K562 (cell line): ENCODE data around the gene GMEB2. TPM values are rescaled to one million over a fixed set of nuclear protein-coding genes. Genes with fewer than 3 reads are reported as not detected.

ENCODE experiments used
- ATAC-seq: fragments of 200-7000 bp; cut with Tn5 transposase; 3 replicates; pipeline ENCODE4 v1.9.1; 2020; ENCODE audit warnings: moderate library complexity
- BruUV-seq: library from RNA; stranded (reverse); fragments of 400-500 nt; replicated peaks from 2 replicates; lab custom pipeline; 2021; lab: Mats Ljungman, UMichigan
- CTCF ChIA-PET: fragments of 300-600 bp; formaldehyde crosslinking; extraction: SDS; loops from one replicate; lab custom pipeline; 2021; ENCODE audit warnings: low intra/inter-chr PET ratio; lab: Yijun Ruan, JAX
- POLR2A ChIA-PET: fragments of 300-600, 350-650 bp; sonication (Branson Sonifier 250); formaldehyde crosslinking; extraction: SDS; loops from one replicate; lab custom pipeline; 2021; ENCODE audit warnings: antibody characterized with exemption, inconsistent platforms; lab: Yijun Ruan, JAX
- DNase-seq, 4 experiments: peaks; one replicate each; pipeline versions ENCODE4 v3.0.0 to v3.0.0-alpha.2; 2011 to 2018; ENCODE audit warnings: low spot score in 3 of 4, mixed read lengths in 3 of 4; ENCODE audit errors: extremely low read depth in 1 of 4
- FAIRE-seq: peaks from 2 replicates; lab custom pipeline; 2011; peaks lifted over from hg19 to GRCh38; lab: Jason Lieb, UNC
- H2AFZ ChIP-seq: 2 replicates; pipeline ENCODE4 v1.6.0; 2011; ENCODE audit warnings: low read depth, low read length, control low read depth, inconsistent platforms
- H3K27ac ChIP-seq: fragments of 200-600 bp; 3 replicates; pipeline ENCODE4 v1.8.0; 2011; ENCODE audit warnings: low read depth, mild to moderate bottlenecking, control low read depth, inconsistent platforms, low read length, moderate library complexity, mixed read lengths; ENCODE audit errors: extremely low read depth
- H3K27me3 ChIP-seq, 2 experiments: fragments of 300-600 bp in 1 of 2; 2 replicates in 1 of 2; 3 replicates in 1 of 2; pipeline versions ENCODE4 v1.6.0 to v1.8.0; 2011; ENCODE audit warnings: inconsistent platforms in 2 of 2, low read length in 2 of 2, mild to moderate bottlenecking in 1 of 2, mixed read lengths in 1 of 2, moderate library complexity in 1 of 2; ENCODE audit not compliant: control insufficient read depth in 2 of 2, insufficient read depth in 2 of 2
- H3K36me3 ChIP-seq: fragments of 300-600 bp; 3 replicates; pipeline ENCODE4 v1.8.0; 2011; ENCODE audit warnings: mild to moderate bottlenecking, low read length, inconsistent platforms; ENCODE audit not compliant: control insufficient read depth, insufficient read depth
- H3K4me1 ChIP-seq, 2 experiments: fragments of 200-600 bp in 1 of 2; replicated peaks in 1 of 2; 2 replicates in 1 of 2; 3 replicates in 1 of 2; pipeline versions ENCODE4 v1.5.1 to v1.8.0; 2011; ENCODE audit warnings: inconsistent platforms in 2 of 2, low read length in 2 of 2, mild to moderate bottlenecking in 1 of 2, mixed read lengths in 1 of 2, moderate library complexity in 1 of 2; ENCODE audit not compliant: control insufficient read depth in 2 of 2, insufficient read depth in 2 of 2
- H3K4me2 ChIP-seq: 2 replicates; pipeline ENCODE4 v1.6.1; 2011; ENCODE audit warnings: low read length, control low read depth, inconsistent platforms, mixed read lengths; ENCODE audit not compliant: insufficient read depth
- H3K4me3 ChIP-seq: fragments of 200-600 bp; sonication (generic), shearing (Covaris generic); 2 replicates; pipeline ENCODE4 v1.5.1; 2016; ENCODE audit warnings: control low read depth, inconsistent platforms
- H3K79me2 ChIP-seq: fragments of 200-600 bp; 3 replicates; pipeline ENCODE4 v1.8.0; 2011; ENCODE audit warnings: low read length, inconsistent platforms; ENCODE audit not compliant: control insufficient read depth, insufficient read depth
- H3K9ac ChIP-seq, 2 experiments: 2 replicates each; pipeline versions ENCODE4 v1.6.0 to v1.6.1; 2011; ENCODE audit warnings: low read depth in 2 of 2, low read length in 2 of 2, control low read depth in 1 of 2, inconsistent platforms in 1 of 2, mild to moderate bottlenecking in 1 of 2, mixed read lengths in 1 of 2; ENCODE audit not compliant: insufficient read depth in 1 of 2
- H3K9me1 ChIP-seq: one replicate; pipeline ENCODE4 v1.6.0; 2011; ENCODE audit warnings: inconsistent platforms, mild to moderate bottlenecking, low read length, moderate library complexity; ENCODE audit not compliant: control insufficient read depth, insufficient read depth
- H3K9me3 ChIP-seq: replicated peaks from 2 replicates; pipeline ENCODE4 v1.5.1; 2011; ENCODE audit warnings: low read depth, low read length, inconsistent platforms; ENCODE audit not compliant: control insufficient read depth, insufficient read depth
- H4K20me1 ChIP-seq: replicated peaks from 2 replicates; pipeline ENCODE4 v1.6.1; 2011; ENCODE audit warnings: low read length, inconsistent platforms, mixed read lengths; ENCODE audit not compliant: control insufficient read depth, insufficient read depth
- STAG1 ChIP-seq: sonication (generic); formaldehyde crosslinking; IDR thresholded peaks from 2 replicates; pipeline ENCODE4 v1.5.0; 2020; ENCODE audit warnings: missing genetic modification reagents, borderline replicate concordance
- ZBTB7A ChIP-seq: IDR thresholded peaks from 2 replicates; pipeline ENCODE4 v1.6.1; 2011; ENCODE audit warnings: low read depth, mild to moderate bottlenecking, low read length, moderate library complexity, borderline replicate concordance; ENCODE audit not compliant: control insufficient read depth
- WGBS: fragments of 100-300 bp; shearing (Covaris generic); methylation state at CpG from one replicate; pipeline ENCODE4 v1.1.6; 2016; ENCODE audit warnings: low coverage, mixed read lengths; ENCODE audit not compliant: insufficient coverage; ENCODE audit errors: missing lambda C conversion rate; 5-methylcytosine and 5-hydroxymethylcytosine counted together
- in situ Hi-C: fragments of 300-500 bp; cut with MboI; formaldehyde crosslinking; loops from 4 replicates; pipeline ENCODE4 v1.15.0; 2018; ENCODE audit warnings: inconsistent platforms, mixed read lengths
- intact Hi-C: fragments of 100-400 bp; cut with micrococcal nuclease; formaldehyde crosslinking; loops from 2 replicates; pipeline ENCODE4 v1.14.2; 2022
- polyA plus RNA-seq, 8 experiments: library from polyadenylated mRNA; depleted of rRNA in 4 of 8; stranded (reverse) in 5 of 8; unstranded in 3 of 8; fragments of >200 nt; fragmentation: Nextera tagmentation in 2 of 8; fragmentation: Illumina TruSeq in 1 of 8; extraction: Ambion mirVana in 2 of 8; extraction: Trizol in 1 of 8; gene quantifications; 2 replicates each; pipeline versions ENCODE4 v1.2.1 to v1.2.3, GENCODE V29; 2011 to 2014; ENCODE audit warnings: inconsistent platforms in 1 of 8, missing spikeins in 1 of 8
- total RNA-seq, 7 experiments: library from RNA; depleted of rRNA in 6 of 7; stranded (reverse); fragments of >200 nt in 6 of 7; fragmentation: Illumina TruSeq in 2 of 7; extraction: Trizol in 2 of 7; gene quantifications; 2 replicates each; pipeline versions ENCODE4 v1.2.1 to v1.2.3, GENCODE V29; 2011 to 2021; ENCODE audit warnings: low replicate concordance in 1 of 7

GMEB2 gene
- total and polyA plus RNA-seq, 9 of the 15 experiments (the other 6 are each of a cell fraction or from before 2014, with no cell fraction given), result 0.03 to 13.9 (median 6.3) TPM

- POLR2A ChIA-PET, result no interaction called here
- 56% methylated on average over 18 of the region's 19 CpGs for WGBS
- Histone ChIP-seq H3K9ac (peak overlapping the region in 1 of 2 experiments; percentile 81; a peak in 2 of 4 replicates), H3K4me1 (peaks cover 0 to 28% of the 10 kb centered on the region in 2 experiments; a peak in 3 of 5 replicates), H3K9me1 (no peaks in the 10 kb centered on the region), H2AFZ (peak overlapping the region; percentile 12; the same call in 1 of the 2 replicates), H3K27me3 (no peaks in the 10 kb centered on the region), H3K9me3 (no peaks in the 10 kb centered on the region), H3K4me3 (no peak overlapping the region), H3K36me3 (no peaks in the 10 kb centered on the region; the same call in 2 of the 3 replicates), H3K27ac (no peak overlapping the region), H3K79me2 (no peaks in the 10 kb centered on the region), H3K4me2 (no peak overlapping the region), H4K20me1 (no peaks in the 10 kb centered on the region)
- BruUV-seq, result no TSS peak
- peak in 1 of 4 experiments; percentile 4 for DNase-seq
- intact Hi-C loops, result no loop called here
- TF ChIP-seq ZBTB7A (peak; percentile 38; the same call in 1 of the 2 replicates), STAG1 (CRISPR knock-in tag) (no peak)
- in situ Hi-C loops, result no loop called here
- no peak for ATAC-seq
- FAIRE-seq, result peak; percentile 49
- CTCF ChIA-PET, result no interaction called here
Observed at GRCh38 chr20:63636752-63637628, 10.1 kb upstream of the GMEB2 start.
